ENCODE measurements around the gene ZC3H8.
A peak's percentile ranks its signal among the peaks of the same experiment; 100 is the strongest.

The ZC3H8 gene

DNA sequence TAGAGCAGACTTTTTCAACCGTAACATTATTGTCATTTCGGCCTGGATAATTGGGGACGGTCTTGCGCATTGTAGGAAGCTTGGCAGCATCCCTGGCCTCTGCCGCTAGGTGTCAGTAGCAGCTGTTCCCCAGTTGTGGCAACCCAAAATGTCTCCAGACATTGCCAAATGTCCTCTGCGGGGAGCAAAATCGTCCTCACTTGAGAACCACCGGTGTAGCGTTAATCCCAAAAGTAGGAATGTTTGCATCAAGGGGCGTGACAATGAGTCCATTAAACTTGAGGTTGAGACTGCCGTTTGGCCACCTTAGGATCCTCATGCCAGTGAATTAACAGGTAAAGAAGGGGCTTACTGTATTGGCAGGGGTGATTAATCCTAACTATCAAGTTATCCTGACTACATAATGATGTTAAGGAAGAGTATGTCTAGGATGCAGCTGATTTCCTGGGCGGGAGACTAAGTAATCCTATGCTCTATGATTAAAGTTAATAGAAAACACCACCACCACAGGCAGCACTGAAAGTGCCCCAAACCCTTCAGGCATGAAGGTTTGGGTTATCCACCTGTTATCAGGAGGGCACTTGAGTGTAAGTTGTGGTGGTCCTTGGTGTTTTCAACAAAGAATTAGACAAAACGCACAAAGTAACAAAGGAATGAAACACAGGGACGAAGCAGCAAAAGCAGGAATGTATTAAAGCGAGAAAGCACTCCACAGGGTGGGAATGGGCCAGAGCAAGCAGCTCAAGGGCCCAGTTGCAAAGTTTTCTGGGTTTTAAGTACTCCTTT, 4.9 kb upstream of the ZC3H8 start:
- Histone ChIP-seq H3K27ac (replicated peaks; ENCODE audit: low read length) (no peak overlapping the region), H3K4ac (ENCODE audit: low read length) (no peak overlapping the region), H2AK5ac (ENCODE audit: low read depth, low read length) (no peak overlapping the region), H3K4me2 (ENCODE audit: insufficient read depth, low read length, poor library complexity, severe bottlenecking) (no peak overlapping the region), H2AFZ (ENCODE audit: low read length) (peak overlapping the region; percentile 77), H2BK12ac (ENCODE audit: low read length) (no peak overlapping the region), H4K91ac (ENCODE audit: low read depth, low read length, poor library complexity) (no peak overlapping the region), H3K27me3 (ENCODE audit: control insufficient read depth in 3 of 3, insufficient read depth in 3 of 3, low read depth in 1 of 3, low read length in 3 of 3) (no peaks in the 10 kb centered on the region), H2BK15ac (ENCODE audit: low read length) (no peak overlapping the region), H3K9ac (ENCODE audit: low read depth, low read length, poor library complexity) (no peak overlapping the region), H3K36me3 (replicated peaks in 1 of 2; ENCODE audit: control insufficient read depth in 2 of 2, insufficient read depth in 2 of 2, low read length in 2 of 2) (no peaks in the 10 kb centered on the region), H2BK5ac (ENCODE audit: low read length) (no peak overlapping the region), H3K9me3 (replicated peaks in 1 of 2; ENCODE audit: control insufficient read depth in 2 of 2, insufficient read depth in 1 of 2, low read depth in 1 of 2, low read length in 2 of 2) (no peaks in the 10 kb centered on the region), H3K4me1 (ENCODE audit: control insufficient read depth in 2 of 2, insufficient read depth in 1 of 2, low read depth in 1 of 2, low read length in 2 of 2) (no peaks in the 10 kb centered on the region), H3K23ac (ENCODE audit: low read depth, low read length, poor library complexity) (no peak overlapping the region), H2BK120ac (ENCODE audit: low read depth, low read length) (no peak overlapping the region), H3K4me3 (ENCODE audit: low read length in 2 of 2) (no peak overlapping the region), H3K79me1 (ENCODE audit: low read depth, low read length) (no peaks in the 10 kb centered on the region), H3K14ac (ENCODE audit: low read length) (no peak overlapping the region), H4K8ac (ENCODE audit: low read depth, low read length) (no peak overlapping the region), H3K18ac (ENCODE audit: low read length) (no peak overlapping the region)
- peak; percentile 65 for DNase-seq (ENCODE audit: low spot score)
- WGBS, 2 donors (ENCODE audit: extremely low coverage in 2 of 2, insufficient read length in 2 of 2, insufficient replicate concordance in 1 of 2) = no CpG with 5 or more reads among the region's 15 CpGs

DNA sequence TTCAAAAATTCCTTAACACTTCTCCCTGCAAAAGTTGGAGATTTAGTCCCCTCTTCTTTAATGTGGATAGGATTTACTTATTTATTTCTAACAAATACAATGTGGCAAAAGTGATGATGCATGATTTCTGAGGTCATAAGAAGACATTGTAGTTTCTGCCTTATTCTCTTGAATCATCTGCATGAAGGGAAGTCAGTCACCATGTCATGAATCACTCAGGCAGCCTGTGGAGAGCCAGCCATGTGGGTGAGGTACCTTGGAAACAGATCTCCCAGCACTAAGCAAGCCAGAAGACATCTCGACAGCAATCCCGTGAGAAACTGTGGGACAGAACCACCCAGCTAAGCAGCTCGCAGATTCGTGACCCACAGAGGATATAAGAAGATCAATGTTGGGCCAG, 2.7 kb upstream of the ZC3H8 start:
- no peak overlapping the region for H3K27ac ChIP-seq (replicated peaks; ENCODE audit: low read length)
- no peak overlapping the region for H2BK12ac ChIP-seq (ENCODE audit: low read length)
- no peak overlapping the region for H4K91ac ChIP-seq (ENCODE audit: low read depth, low read length, poor library complexity)
- no peak overlapping the region for H3K4me3 ChIP-seq (ENCODE audit: low read length in 2 of 2)
- H3K18ac ChIP-seq (ENCODE audit: low read length) = no peak overlapping the region
- H3K4ac ChIP-seq (ENCODE audit: low read length) = no peak overlapping the region
- no peak overlapping the region for H4K8ac ChIP-seq (ENCODE audit: low read depth, low read length)
- no peak overlapping the region for H3K9ac ChIP-seq (ENCODE audit: low read depth, low read length, poor library complexity)
- H2BK5ac ChIP-seq (ENCODE audit: low read length) = no peak overlapping the region
- H3K4me2 ChIP-seq (ENCODE audit: insufficient read depth, low read length, poor library complexity, severe bottlenecking) = no peak overlapping the region
- no peaks in the 10 kb centered on the region for H3K9me3 ChIP-seq (replicated peaks in 1 of 2; ENCODE audit: control insufficient read depth in 2 of 2, insufficient read depth in 1 of 2, low read depth in 1 of 2, low read length in 2 of 2)
- no peaks in the 10 kb centered on the region for H3K79me1 ChIP-seq (ENCODE audit: low read depth, low read length)
- no peaks in the 10 kb centered on the region for H3K27me3 ChIP-seq (ENCODE audit: control insufficient read depth in 3 of 3, insufficient read depth in 3 of 3, low read depth in 1 of 3, low read length in 3 of 3)
- no peak overlapping the region for H2AFZ ChIP-seq (ENCODE audit: low read length)
- H2AK5ac ChIP-seq (ENCODE audit: low read depth, low read length) = no peak overlapping the region
- no peaks in the 10 kb centered on the region for H3K4me1 ChIP-seq (ENCODE audit: control insufficient read depth in 2 of 2, insufficient read depth in 1 of 2, low read depth in 1 of 2, low read length in 2 of 2)
- DNase-seq (ENCODE audit: low spot score) = no peak
- no peak overlapping the region for H3K23ac ChIP-seq (ENCODE audit: low read depth, low read length, poor library complexity)
- H3K14ac ChIP-seq (ENCODE audit: low read length) = no peak overlapping the region
- no peak overlapping the region for H2BK120ac ChIP-seq (ENCODE audit: low read depth, low read length)
- no peak overlapping the region for H2BK15ac ChIP-seq (ENCODE audit: low read length)
- no peaks in the 10 kb centered on the region for H3K36me3 ChIP-seq (replicated peaks in 1 of 2; ENCODE audit: control insufficient read depth in 2 of 2, insufficient read depth in 2 of 2, low read length in 2 of 2)
- no CpG with 5 or more reads among the region's 4 CpGs for WGBS, 2 donors (ENCODE audit: extremely low coverage in 2 of 2, insufficient read length in 2 of 2, insufficient replicate concordance in 1 of 2)

DNA sequence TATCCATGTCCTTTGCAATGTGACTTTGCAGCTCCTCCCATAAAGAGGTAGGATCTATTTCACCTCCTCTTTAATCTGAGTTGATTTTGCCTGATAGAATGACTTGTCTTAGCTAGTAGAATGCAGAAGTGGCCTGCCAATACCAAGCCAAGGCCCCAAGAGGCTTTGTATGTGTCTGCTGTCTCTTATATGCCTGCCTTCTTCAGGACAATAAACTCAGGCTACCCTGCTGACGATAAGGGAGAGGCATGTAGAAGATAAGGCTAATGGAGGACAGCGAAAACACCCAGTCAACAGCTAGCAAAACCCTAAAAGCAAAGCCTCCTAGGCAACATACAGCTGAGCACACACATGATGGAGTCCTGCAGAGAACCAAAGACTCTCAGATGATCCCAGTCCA, 1.8 kb upstream of the ZC3H8 start:
- H3K4ac ChIP-seq (ENCODE audit: low read length) = no peak overlapping the region
- no peaks in the 10 kb centered on the region for H3K36me3 ChIP-seq (replicated peaks in 1 of 2; ENCODE audit: control insufficient read depth in 2 of 2, insufficient read depth in 2 of 2, low read length in 2 of 2)
- H2BK12ac ChIP-seq (ENCODE audit: low read length) = no peak overlapping the region
- no peak overlapping the region for H3K14ac ChIP-seq (ENCODE audit: low read length)
- no peak for DNase-seq (ENCODE audit: low spot score)
- no peak overlapping the region for H3K18ac ChIP-seq (ENCODE audit: low read length)
- H3K27me3 ChIP-seq (ENCODE audit: control insufficient read depth in 3 of 3, insufficient read depth in 3 of 3, low read depth in 1 of 3, low read length in 3 of 3) = no peaks in the 10 kb centered on the region
- H3K4me2 ChIP-seq (ENCODE audit: insufficient read depth, low read length, poor library complexity, severe bottlenecking) = no peak overlapping the region
- no peak overlapping the region for H2BK15ac ChIP-seq (ENCODE audit: low read length)
- no peak overlapping the region for H3K27ac ChIP-seq (replicated peaks; ENCODE audit: low read length)
- H4K8ac ChIP-seq (ENCODE audit: low read depth, low read length) = no peak overlapping the region
- no peak overlapping the region for H2BK120ac ChIP-seq (ENCODE audit: low read depth, low read length)
- peak overlapping the region; percentile 25 for H2AFZ ChIP-seq (ENCODE audit: low read length)
- H2BK5ac ChIP-seq (ENCODE audit: low read length) = no peak overlapping the region
- H3K9me3 ChIP-seq (replicated peaks in 1 of 2; ENCODE audit: control insufficient read depth in 2 of 2, insufficient read depth in 1 of 2, low read depth in 1 of 2, low read length in 2 of 2) = no peaks in the 10 kb centered on the region
- no peak overlapping the region for H2AK5ac ChIP-seq (ENCODE audit: low read depth, low read length)
- no peak overlapping the region for H3K23ac ChIP-seq (ENCODE audit: low read depth, low read length, poor library complexity)
- no peaks in the 10 kb centered on the region for H3K4me1 ChIP-seq (ENCODE audit: control insufficient read depth in 2 of 2, insufficient read depth in 1 of 2, low read depth in 1 of 2, low read length in 2 of 2)
- no CpG with 5 or more reads among the region's 2 CpGs for WGBS, 2 donors (ENCODE audit: extremely low coverage in 2 of 2, insufficient read length in 2 of 2, insufficient replicate concordance in 1 of 2)
- H4K91ac ChIP-seq (ENCODE audit: low read depth, low read length, poor library complexity) = no peak overlapping the region
- H3K4me3 ChIP-seq (ENCODE audit: low read length in 2 of 2) = no peak overlapping the region
- no peak overlapping the region for H3K9ac ChIP-seq (ENCODE audit: low read depth, low read length, poor library complexity)
- H3K79me1 ChIP-seq (ENCODE audit: low read depth, low read length) = no peaks in the 10 kb centered on the region

DNA sequence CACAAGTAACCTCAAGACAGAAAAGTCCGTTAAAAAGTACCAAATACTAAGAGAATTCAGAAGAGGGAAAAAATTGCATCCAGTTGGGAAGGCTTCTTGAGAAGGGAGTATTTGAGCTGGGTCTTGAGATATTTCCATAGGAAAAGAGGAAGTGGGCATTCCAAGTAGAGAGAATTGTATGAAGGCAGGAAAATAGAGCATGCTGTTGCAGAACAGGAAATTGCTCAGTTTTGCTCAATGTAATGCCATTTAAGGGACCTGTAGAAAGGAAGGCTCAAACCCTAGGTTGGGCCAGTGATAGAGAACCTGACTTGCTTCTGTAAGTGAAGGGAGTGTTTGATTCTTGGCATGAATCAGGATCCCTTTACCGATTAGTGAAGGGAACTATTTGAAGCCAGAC, 1.0 kb upstream of the ZC3H8 start:
- Histone ChIP-seq H3K4me3 (ENCODE audit: low read length in 2 of 2) (no peak overlapping the region), H4K8ac (ENCODE audit: low read depth, low read length) (no peak overlapping the region), H3K9me3 (replicated peaks in 1 of 2; ENCODE audit: control insufficient read depth in 2 of 2, insufficient read depth in 1 of 2, low read depth in 1 of 2, low read length in 2 of 2) (no peaks in the 10 kb centered on the region), H2BK5ac (ENCODE audit: low read length) (no peak overlapping the region), H3K27me3 (ENCODE audit: control insufficient read depth in 3 of 3, insufficient read depth in 3 of 3, low read depth in 1 of 3, low read length in 3 of 3) (no peaks in the 10 kb centered on the region), H3K4me2 (ENCODE audit: insufficient read depth, low read length, poor library complexity, severe bottlenecking) (no peak overlapping the region), H2BK12ac (ENCODE audit: low read length) (no peak overlapping the region), H2AK5ac (ENCODE audit: low read depth, low read length) (no peak overlapping the region), H3K14ac (ENCODE audit: low read length) (no peak overlapping the region), H4K91ac (ENCODE audit: low read depth, low read length, poor library complexity) (no peak overlapping the region), H3K79me1 (ENCODE audit: low read depth, low read length) (no peaks in the 10 kb centered on the region), H2BK120ac (ENCODE audit: low read depth, low read length) (no peak overlapping the region), H3K18ac (ENCODE audit: low read length) (no peak overlapping the region), H3K23ac (ENCODE audit: low read depth, low read length, poor library complexity) (no peak overlapping the region), H2BK15ac (ENCODE audit: low read length) (no peak overlapping the region), H3K9ac (ENCODE audit: low read depth, low read length, poor library complexity) (no peak overlapping the region), H3K4me1 (ENCODE audit: control insufficient read depth in 2 of 2, insufficient read depth in 1 of 2, low read depth in 1 of 2, low read length in 2 of 2) (no peaks in the 10 kb centered on the region), H3K27ac (replicated peaks; ENCODE audit: low read length) (no peak overlapping the region), H3K36me3 (replicated peaks in 1 of 2; ENCODE audit: control insufficient read depth in 2 of 2, insufficient read depth in 2 of 2, low read length in 2 of 2) (no peaks in the 10 kb centered on the region), H3K4ac (ENCODE audit: low read length) (no peak overlapping the region), H2AFZ (ENCODE audit: low read length) (no peak overlapping the region)
- DNase-seq (ENCODE audit: low spot score) = no peak
- WGBS, 2 donors (ENCODE audit: extremely low coverage in 2 of 2, insufficient read length in 2 of 2, insufficient replicate concordance in 1 of 2) = no CpG with 5 or more reads among the region's 2 CpGs

Measured in neuronal stem cell (in vitro differentiated cells).